Kidney (tissue), 14 donors: ENCODE results near the gene PEA15. TPM values are rescaled to one million over a fixed set of nuclear protein-coding genes. Genes with fewer than 3 reads are reported as not detected.

ENCODE experiments used
- DNase-seq, 5 donors: peaks; one replicate each; pipeline ENCODE4 v3.0.0-alpha.2; 2013 to 2020
- FAIRE-seq: peaks from 2 replicates; lab custom pipeline; 2012; peaks lifted over from hg19 to GRCh38; lab: Jason Lieb, UNC
- H3K27ac ChIP-seq, 2 donors: one replicate each; pipeline ENCODE4 v1.7.0; 2013; ENCODE audit warnings: low read depth in 2 of 2, low read length in 2 of 2, inconsistent platforms in 1 of 2
- H3K27me3 ChIP-seq: one replicate; pipeline ENCODE4 v1.7.1; 2013; ENCODE audit warnings: low read length, inconsistent platforms; ENCODE audit not compliant: control insufficient read depth, insufficient read depth
- H3K36me3 ChIP-seq, 3 donors: one replicate each; pipeline versions ENCODE4 v1.7.0 to v1.7.1; 2013; ENCODE audit warnings: low read length in 3 of 3, control low read depth in 1 of 3, inconsistent platforms in 1 of 3; ENCODE audit not compliant: insufficient read depth in 3 of 3, control insufficient read depth in 2 of 3
- H3K4me1 ChIP-seq, 3 donors: one replicate each; pipeline versions ENCODE4 v1.7.0 to v1.7.1; 2013; ENCODE audit warnings: low read length in 3 of 3, inconsistent platforms in 1 of 3, low read depth in 1 of 3; ENCODE audit not compliant: control insufficient read depth in 2 of 3, insufficient read depth in 2 of 3
- H3K4me3 ChIP-seq, 3 donors: one replicate each; pipeline versions ENCODE4 v1.7.0 to v1.8.1; 2013; ENCODE audit warnings: low read length in 3 of 3, control low read depth in 1 of 3, inconsistent platforms in 1 of 3
- H3K9ac ChIP-seq, 3 donors: one replicate each; pipeline versions ENCODE4 v1.7.0 to v1.7.1; 2013; ENCODE audit warnings: low read length in 3 of 3, control low read depth in 1 of 3, inconsistent platforms in 1 of 3
- H3K9me3 ChIP-seq, 3 donors: one replicate each; pipeline versions ENCODE4 v1.7.0 to v1.7.1; 2013; ENCODE audit warnings: low read length in 3 of 3, control low read depth in 1 of 3, inconsistent platforms in 1 of 3; ENCODE audit not compliant: control insufficient read depth in 2 of 3, insufficient read depth in 1 of 3
- intact Hi-C: fragments of 100-400 bp; cut with DNase I; formaldehyde crosslinking; loops from one replicate; pipeline ENCODE4 v1.11.1; 2022
- polyA plus RNA-seq: library from polyadenylated mRNA; stranded (reverse); fragments of 350-450 nt; fragmentation: Illumina TruSeq; extraction: RNeasy Lipid Tissue Mini Kit (QIAGEN cat#74804); gene quantifications from one replicate; pipeline ENCODE4 v1.2.3, GENCODE V29; 2014; ENCODE audit warnings: low read depth, low replicate concordance; ENCODE audit not compliant: insufficient read depth
- total RNA-seq: library from RNA; stranded (reverse); fragmentation: NEBNext Ultra II Directional; extraction: Animal tissue kit (Norgen Biotek cat#: 25700); gene quantifications from one replicate; pipeline ENCODE4 v1.2.1, GENCODE V29; 2021
- TF ChIP-seq, protein P1 (sequence below): IDR thresholded peaks from 3 replicates; pipeline ENCODE4 v1.5.1; 2012; ENCODE audit warnings: mild to moderate bottlenecking, moderate library complexity, borderline replicate concordance; ENCODE audit not compliant: insufficient read depth; ENCODE audit errors: extremely low read depth
- donor health status: control.
- donor health status: control.
- donor health status: control.
- donor health status: control.
- donor health status: control.
- donor health status: DM: yes; HTN: yes; CAD: no.
- donor health status: Normal renal cell carcinoma (clear cell type).

Gene PEA15
- total and polyA plus RNA-seq, 2 donors from 2014 or later = 112 to 143 TPM

- Histone ChIP-seq H3K4me1 (peaks cover 2 to 5% (median 3%) of the 10 kb centered on the region in 3 donors), H3K9me3 (peaks cover 0 to 4% (median 0%) of the 10 kb centered on the region in 3 donors), H3K27me3 (peaks cover 4% of the 10 kb centered on the region), H3K9ac (no peak overlapping the region), H3K4me3 (peak overlapping the region in 1 of 3 donors; percentile 9), H3K27ac (no peak overlapping the region), H3K36me3 (no peaks in the 10 kb centered on the region)
- intact Hi-C loops = loop anchor here (10.0 kb wide), 1 partner anchor 102 kb away; no protein-coding TSS in a partner anchor
- FAIRE-seq (no peak), DNase-seq (peak; percentile 91 to 95 (median 93))
- TF ChIP-seq, protein P1, sequence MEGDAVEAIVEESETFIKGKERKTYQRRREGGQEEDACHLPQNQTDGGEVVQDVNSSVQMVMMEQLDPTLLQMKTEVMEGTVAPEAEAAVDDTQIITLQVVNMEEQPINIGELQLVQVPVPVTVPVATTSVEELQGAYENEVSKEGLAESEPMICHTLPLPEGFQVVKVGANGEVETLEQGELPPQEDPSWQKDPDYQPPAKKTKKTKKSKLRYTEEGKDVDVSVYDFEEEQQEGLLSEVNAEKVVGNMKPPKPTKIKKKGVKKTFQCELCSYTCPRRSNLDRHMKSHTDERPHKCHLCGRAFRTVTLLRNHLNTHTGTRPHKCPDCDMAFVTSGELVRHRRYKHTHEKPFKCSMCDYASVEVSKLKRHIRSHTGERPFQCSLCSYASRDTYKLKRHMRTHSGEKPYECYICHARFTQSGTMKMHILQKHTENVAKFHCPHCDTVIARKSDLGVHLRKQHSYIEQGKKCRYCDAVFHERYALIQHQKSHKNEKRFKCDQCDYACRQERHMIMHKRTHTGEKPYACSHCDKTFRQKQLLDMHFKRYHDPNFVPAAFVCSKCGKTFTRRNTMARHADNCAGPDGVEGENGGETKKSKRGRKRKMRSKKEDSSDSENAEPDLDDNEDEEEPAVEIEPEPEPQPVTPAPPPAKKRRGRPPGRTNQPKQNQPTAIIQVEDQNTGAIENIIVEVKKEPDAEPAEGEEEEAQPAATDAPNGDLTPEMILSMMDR = peak; percentile 99
These were observed 11.9 kb upstream of the PEA15 start for GRCh38 chr1:160193091-160193819.

DNA sequence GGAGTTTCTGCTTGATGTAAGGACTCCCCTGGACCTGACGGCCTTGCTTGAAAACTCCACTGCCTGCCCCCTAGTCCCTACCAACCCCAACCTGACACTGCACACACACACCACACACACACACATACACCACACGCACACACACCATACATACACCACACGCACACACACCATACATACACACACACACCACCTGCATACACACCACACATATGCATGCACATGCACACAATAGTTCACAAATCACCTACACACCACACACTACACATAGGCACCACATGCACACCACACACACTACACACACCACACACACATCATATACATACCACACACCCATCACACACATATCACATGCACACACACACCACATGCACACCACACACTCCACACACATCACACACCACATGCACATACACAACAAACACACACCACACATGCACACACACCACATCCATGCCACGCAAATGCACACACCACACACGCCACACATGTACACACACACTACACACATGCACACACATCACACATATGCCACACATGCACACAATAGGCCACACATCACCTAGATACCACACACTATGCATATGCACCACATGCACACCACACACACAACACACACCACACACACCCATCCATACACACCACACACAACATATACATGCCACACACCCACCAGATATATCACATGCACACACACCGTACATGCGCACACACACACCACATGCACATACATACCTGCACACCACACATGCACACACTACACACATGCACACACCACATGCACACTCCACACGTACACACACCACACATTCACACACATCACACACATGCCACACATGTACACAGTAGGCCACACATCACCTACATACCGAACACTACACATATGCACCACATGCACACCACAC lies 11.1 kb upstream of the PEA15 start:
- peaks cover 2 to 5% (median 3%) of the 10 kb centered on the region in 3 donors for H3K4me1 ChIP-seq
- no peaks in the 10 kb centered on the region for H3K36me3 ChIP-seq
- FAIRE-seq = no peak
- peaks cover 0 to 4% (median 0%) of the 10 kb centered on the region in 3 donors for H3K9me3 ChIP-seq
- H3K9ac ChIP-seq = peak overlapping the region in 1 of 3 donors; percentile 25
- H3K4me3 ChIP-seq = peak overlapping the region in 1 of 3 donors; percentile 35
- DNase-seq = no peak
- TF ChIP-seq, protein P1 = no peak
- H3K27me3 ChIP-seq = peaks cover 4% of the 10 kb centered on the region
- intact Hi-C loops = loop anchor here (10.0 kb wide), 1 partner anchor 101 kb away; no protein-coding TSS in a partner anchor
- no peak overlapping the region for H3K27ac ChIP-seq

DNA sequence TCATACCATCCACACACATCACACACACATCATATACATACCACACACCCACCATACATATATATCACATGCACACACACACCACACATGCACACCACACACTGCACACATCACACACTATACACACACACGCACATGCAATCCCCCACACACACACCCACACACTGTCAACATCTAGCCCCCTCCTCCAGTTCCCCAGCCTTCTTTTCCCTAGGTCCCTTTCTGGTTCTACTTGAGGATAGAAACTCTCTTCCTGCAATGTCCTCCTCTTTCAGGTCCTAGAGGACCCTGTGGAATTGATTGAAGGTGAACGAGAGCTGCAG lies 10.5 kb upstream of the PEA15 start:
- Histone ChIP-seq H3K9me3 (peaks cover 0 to 4% (median 0%) of the 10 kb centered on the region in 3 donors), H3K27me3 (peaks cover 4% of the 10 kb centered on the region), H3K4me3 (no peak overlapping the region), H3K27ac (no peak overlapping the region), H3K4me1 (peaks cover 2 to 5% (median 3%) of the 10 kb centered on the region in 3 donors), H3K36me3 (no peaks in the 10 kb centered on the region), H3K9ac (no peak overlapping the region)
- FAIRE-seq (no peak), DNase-seq (no peak)
- intact Hi-C loops = loop anchor here (10.0 kb wide), 1 partner anchor 100 kb away; no protein-coding TSS in a partner anchor
- TF ChIP-seq, protein P1 = no peak
